ENCODE data around the gene MRPL32. TPM values are rescaled to one million over a fixed set of nuclear protein-coding genes. Genes with fewer than 3 reads are reported as not detected.

The MRPL32 gene
- total RNA-seq, 1 experiment from 2014 or later: 52.8 TPM

DNA sequence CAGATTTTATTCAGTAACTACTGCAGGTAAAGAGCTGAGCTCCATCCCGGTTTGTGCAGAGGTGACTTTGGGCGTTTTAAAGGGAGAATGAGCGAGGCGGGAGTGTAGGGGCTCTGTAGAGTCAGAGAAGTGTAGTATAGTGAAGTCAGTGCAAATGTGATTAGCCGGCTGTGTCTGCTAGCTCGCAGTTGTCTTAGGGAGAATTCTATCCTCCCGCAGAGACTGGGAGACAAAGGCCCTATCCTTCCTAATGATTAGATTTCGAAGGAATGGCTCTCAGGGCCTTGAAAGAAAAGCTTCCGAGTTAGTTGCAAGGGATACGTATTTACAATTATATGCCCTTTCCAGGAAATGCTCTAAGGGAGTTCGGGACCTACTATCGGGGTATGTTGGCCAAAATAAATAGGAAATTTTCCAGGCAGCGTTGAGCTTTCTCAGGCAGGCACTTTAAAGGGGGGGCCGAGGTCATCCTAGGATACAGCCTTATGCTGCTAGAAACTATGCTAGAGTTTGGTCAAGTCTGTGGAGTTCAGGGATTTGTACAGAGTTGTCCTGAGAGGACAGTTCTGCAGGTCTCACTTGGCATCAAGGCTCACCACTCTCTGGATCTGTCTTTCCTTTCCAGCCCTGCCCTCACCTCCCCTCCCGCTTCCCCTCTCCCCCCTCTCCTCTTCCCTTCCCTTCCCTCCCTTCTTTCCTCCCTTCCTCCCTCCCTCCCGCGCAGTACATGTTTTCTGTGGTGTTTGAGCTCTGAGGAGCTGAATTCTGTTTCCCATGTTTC is 825 bp downstream of the MRPL32 start:
- peak overlapping the region; percentile 94 to 95 for H3K4me3 ChIP-seq (ENCODE audit: low read depth in 2 of 2, low read length in 2 of 2)
- no TSS peak for BruUV-seq (replicated peaks)
- ATAC-seq (peak; percentile 28; the same call in 1 of the 2 replicates), DNase-seq (ENCODE audit: low read depth, low spot score) (no peak)
- in situ Hi-C loops (cut with HindIII; ENCODE audit: low pct_unique_long_range_greater_than_20kb, low sequenced_read_pairs): no loop called here
- intact Hi-C loops (cut with micrococcal nuclease; ENCODE audit: unreplicated experiment): no loop called here
- H3K27me3 ChIP-seq (ENCODE audit: control insufficient read depth, insufficient read depth, low read length): no peaks in the 10 kb centered on the region
- CTCF ChIA-PET: interaction anchor here (0.6 to 0.8 kb wide), 3 partner anchors 8 to 906 kb away, joined by 3 to 10 read pairs (median 4); no protein-coding TSS in a partner anchor
- peak overlapping the region; percentile 97 for H3K27ac ChIP-seq (ENCODE audit: low read length)
- peaks cover 27% of the 10 kb centered on the region for H3K4me1 ChIP-seq (ENCODE audit: control insufficient read depth, insufficient read depth, low read length)
- TF ChIP-seq SIN3A (IDR thresholded peaks at IDR 0.05; ENCODE audit: borderline replicate concordance, insufficient read depth, low read depth, low read length) (no peak), TCF7L2 (IDR thresholded peaks at IDR 0.05; ENCODE audit: low read depth, low read length) (no peak), POLR2AphosphoS5 (IDR thresholded peaks at IDR 0.05; ENCODE audit: low read depth, low read length) (no peak)
- TF ChIP-seq, protein P1, sequence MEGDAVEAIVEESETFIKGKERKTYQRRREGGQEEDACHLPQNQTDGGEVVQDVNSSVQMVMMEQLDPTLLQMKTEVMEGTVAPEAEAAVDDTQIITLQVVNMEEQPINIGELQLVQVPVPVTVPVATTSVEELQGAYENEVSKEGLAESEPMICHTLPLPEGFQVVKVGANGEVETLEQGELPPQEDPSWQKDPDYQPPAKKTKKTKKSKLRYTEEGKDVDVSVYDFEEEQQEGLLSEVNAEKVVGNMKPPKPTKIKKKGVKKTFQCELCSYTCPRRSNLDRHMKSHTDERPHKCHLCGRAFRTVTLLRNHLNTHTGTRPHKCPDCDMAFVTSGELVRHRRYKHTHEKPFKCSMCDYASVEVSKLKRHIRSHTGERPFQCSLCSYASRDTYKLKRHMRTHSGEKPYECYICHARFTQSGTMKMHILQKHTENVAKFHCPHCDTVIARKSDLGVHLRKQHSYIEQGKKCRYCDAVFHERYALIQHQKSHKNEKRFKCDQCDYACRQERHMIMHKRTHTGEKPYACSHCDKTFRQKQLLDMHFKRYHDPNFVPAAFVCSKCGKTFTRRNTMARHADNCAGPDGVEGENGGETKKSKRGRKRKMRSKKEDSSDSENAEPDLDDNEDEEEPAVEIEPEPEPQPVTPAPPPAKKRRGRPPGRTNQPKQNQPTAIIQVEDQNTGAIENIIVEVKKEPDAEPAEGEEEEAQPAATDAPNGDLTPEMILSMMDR (IDR thresholded peaks at IDR 0.05): no peak
- TF ChIP-seq, protein P2, sequence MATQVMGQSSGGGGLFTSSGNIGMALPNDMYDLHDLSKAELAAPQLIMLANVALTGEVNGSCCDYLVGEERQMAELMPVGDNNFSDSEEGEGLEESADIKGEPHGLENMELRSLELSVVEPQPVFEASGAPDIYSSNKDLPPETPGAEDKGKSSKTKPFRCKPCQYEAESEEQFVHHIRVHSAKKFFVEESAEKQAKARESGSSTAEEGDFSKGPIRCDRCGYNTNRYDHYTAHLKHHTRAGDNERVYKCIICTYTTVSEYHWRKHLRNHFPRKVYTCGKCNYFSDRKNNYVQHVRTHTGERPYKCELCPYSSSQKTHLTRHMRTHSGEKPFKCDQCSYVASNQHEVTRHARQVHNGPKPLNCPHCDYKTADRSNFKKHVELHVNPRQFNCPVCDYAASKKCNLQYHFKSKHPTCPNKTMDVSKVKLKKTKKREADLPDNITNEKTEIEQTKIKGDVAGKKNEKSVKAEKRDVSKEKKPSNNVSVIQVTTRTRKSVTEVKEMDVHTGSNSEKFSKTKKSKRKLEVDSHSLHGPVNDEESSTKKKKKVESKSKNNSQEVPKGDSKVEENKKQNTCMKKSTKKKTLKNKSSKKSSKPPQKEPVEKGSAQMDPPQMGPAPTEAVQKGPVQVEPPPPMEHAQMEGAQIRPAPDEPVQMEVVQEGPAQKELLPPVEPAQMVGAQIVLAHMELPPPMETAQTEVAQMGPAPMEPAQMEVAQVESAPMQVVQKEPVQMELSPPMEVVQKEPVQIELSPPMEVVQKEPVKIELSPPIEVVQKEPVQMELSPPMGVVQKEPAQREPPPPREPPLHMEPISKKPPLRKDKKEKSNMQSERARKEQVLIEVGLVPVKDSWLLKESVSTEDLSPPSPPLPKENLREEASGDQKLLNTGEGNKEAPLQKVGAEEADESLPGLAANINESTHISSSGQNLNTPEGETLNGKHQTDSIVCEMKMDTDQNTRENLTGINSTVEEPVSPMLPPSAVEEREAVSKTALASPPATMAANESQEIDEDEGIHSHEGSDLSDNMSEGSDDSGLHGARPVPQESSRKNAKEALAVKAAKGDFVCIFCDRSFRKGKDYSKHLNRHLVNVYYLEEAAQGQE (IDR thresholded peaks at IDR 0.05; ENCODE audit: insufficient read depth in 1 of 2, low read depth in 2 of 2, low read length in 1 of 2): no peak
- no peaks in the 10 kb centered on the region for H3K9me3 ChIP-seq (ENCODE audit: control insufficient read depth, insufficient read depth, low read depth, low read length)
- POLR2A ChIA-PET: interaction anchor here (0.6 to 0.7 kb wide), 3 partner anchors 51 to 782 kb away, joined by 3 to 16 read pairs (median 4); no protein-coding TSS in a partner anchor
- H3K36me3 ChIP-seq (ENCODE audit: control insufficient read depth, insufficient read depth, low read length): peaks cover 41% of the 10 kb centered on the region

DNA sequence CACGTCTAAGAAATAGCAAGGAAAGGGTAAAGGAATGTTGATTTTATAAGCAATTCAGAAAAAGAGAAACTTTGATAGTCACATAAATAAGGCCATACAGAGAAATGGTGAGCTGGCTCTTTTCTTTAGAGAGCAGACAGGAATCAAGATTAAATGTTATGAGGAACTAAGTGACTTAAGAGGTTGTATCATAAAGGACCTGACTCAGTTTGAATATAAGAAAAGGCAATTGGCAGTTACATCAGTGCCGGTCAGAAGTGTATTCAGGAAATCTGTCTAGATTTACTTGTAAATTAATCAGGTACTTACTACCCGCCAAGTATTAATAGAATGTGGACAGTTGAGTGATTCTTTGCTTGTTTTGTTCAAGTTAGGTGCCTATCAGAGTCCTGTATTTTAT is 2.1 kb downstream of the MRPL32 start:
- intact Hi-C loops (cut with micrococcal nuclease; ENCODE audit: unreplicated experiment) (no loop called here), in situ Hi-C loops (cut with HindIII; ENCODE audit: low pct_unique_long_range_greater_than_20kb, low sequenced_read_pairs) (no loop called here)
- no peak for ATAC-seq
- no peak overlapping the region for H3K27ac ChIP-seq (ENCODE audit: low read length)
- DNase-seq (ENCODE audit: low read depth, low spot score): no peak
- H3K4me3 ChIP-seq (ENCODE audit: low read depth in 2 of 2, low read length in 2 of 2): no peak overlapping the region
- no TSS peak for BruUV-seq (replicated peaks)
- CTCF ChIA-PET: no interaction called here
- peaks cover 42% of the 10 kb centered on the region for H3K36me3 ChIP-seq (ENCODE audit: control insufficient read depth, insufficient read depth, low read length)
- POLR2A ChIA-PET: interaction anchor here (0.6 kb wide), 1 partner anchor 315 kb away, joined by 4 read pairs; no protein-coding TSS in a partner anchor
- TF ChIP-seq, protein P2 (IDR thresholded peaks at IDR 0.05; ENCODE audit: insufficient read depth in 1 of 2, low read depth in 2 of 2, low read length in 1 of 2): no peak
- TF ChIP-seq SIN3A (IDR thresholded peaks at IDR 0.05; ENCODE audit: borderline replicate concordance, insufficient read depth, low read depth, low read length) (no peak), POLR2AphosphoS5 (IDR thresholded peaks at IDR 0.05; ENCODE audit: low read depth, low read length) (no peak), TCF7L2 (IDR thresholded peaks at IDR 0.05; ENCODE audit: low read depth, low read length) (no peak)
- TF ChIP-seq, protein P1 (IDR thresholded peaks at IDR 0.05): no peak
- H3K9me3 ChIP-seq (ENCODE audit: control insufficient read depth, insufficient read depth, low read depth, low read length): no peaks in the 10 kb centered on the region
- peaks cover 22% of the 10 kb centered on the region for H3K4me1 ChIP-seq (ENCODE audit: control insufficient read depth, insufficient read depth, low read length)
- H3K27me3 ChIP-seq (ENCODE audit: control insufficient read depth, insufficient read depth, low read length): no peaks in the 10 kb centered on the region
